ENCODE results near the gene ZSWIM5. TPM values are rescaled to one million over a fixed set of nuclear protein-coding genes. Genes with fewer than 3 reads are reported as not detected.

The ZSWIM5 gene
- total and polyA plus RNA-seq, 9 of the 15 experiments (the other 6 are each of a cell fraction or from before 2014, with no cell fraction given), result under 0.01 to 0.07 (median 0.03) TPM; not detected in 3

DNA sequence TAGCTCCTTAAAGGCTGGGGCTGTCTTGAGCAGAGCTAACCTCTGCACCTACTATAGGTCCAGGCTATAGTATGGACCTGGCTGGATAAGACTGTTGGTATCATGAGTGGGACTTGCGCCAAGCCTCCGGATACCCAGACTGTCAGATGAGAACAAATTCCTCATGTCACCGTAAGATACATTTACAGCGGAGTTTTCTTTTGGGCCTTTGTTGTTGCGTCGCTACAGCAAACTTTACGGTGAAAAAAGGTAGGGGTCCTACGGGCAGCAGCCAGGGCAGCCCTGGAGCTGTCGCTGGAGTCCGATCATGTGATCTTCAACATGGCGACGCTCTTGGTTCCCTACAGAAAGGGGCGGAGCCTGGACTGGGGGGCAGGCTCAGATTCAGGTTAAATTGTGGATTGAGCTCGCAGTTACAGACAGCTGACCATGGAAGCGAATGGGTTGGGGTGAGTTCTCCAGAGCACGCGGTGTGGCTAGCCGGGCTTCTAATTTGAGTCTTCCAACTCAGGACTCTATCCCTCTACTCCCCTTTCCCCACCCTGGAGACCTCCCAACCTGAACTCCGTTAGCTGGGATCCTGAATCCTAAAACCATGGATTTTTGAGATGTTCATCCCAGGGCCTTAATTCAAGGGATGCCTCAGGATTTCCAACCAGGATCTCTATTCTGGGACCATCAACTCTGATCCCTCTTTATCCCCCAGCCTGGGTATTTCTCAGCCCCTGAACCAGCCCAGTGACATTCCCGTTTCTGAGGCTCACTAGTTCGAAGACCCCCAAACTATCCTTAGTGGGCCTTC lies 194.4 kb downstream of the ZSWIM5 start, which contains the start of gene UROD (continued):
- TF ChIP-seq, protein P1, sequence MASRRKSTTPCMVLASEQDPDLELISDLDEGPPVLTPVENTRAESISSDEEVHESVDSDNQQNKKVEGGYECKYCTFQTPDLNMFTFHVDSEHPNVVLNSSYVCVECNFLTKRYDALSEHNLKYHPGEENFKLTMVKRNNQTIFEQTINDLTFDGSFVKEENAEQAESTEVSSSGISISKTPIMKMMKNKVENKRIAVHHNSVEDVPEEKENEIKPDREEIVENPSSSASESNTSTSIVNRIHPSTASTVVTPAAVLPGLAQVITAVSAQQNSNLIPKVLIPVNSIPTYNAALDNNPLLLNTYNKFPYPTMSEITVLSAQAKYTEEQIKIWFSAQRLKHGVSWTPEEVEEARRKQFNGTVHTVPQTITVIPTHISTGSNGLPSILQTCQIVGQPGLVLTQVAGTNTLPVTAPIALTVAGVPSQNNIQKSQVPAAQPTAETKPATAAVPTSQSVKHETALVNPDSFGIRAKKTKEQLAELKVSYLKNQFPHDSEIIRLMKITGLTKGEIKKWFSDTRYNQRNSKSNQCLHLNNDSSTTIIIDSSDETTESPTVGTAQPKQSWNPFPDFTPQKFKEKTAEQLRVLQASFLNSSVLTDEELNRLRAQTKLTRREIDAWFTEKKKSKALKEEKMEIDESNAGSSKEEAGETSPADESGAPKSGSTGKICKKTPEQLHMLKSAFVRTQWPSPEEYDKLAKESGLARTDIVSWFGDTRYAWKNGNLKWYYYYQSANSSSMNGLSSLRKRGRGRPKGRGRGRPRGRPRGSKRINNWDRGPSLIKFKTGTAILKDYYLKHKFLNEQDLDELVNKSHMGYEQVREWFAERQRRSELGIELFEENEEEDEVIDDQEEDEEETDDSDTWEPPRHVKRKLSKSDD (conservative IDR thresholded peaks at IDR 0.05; ENCODE audit: low read length), result peak; percentile 93; the same call in 1 of the 2 replicates
- TF ChIP-seq, protein P2, sequence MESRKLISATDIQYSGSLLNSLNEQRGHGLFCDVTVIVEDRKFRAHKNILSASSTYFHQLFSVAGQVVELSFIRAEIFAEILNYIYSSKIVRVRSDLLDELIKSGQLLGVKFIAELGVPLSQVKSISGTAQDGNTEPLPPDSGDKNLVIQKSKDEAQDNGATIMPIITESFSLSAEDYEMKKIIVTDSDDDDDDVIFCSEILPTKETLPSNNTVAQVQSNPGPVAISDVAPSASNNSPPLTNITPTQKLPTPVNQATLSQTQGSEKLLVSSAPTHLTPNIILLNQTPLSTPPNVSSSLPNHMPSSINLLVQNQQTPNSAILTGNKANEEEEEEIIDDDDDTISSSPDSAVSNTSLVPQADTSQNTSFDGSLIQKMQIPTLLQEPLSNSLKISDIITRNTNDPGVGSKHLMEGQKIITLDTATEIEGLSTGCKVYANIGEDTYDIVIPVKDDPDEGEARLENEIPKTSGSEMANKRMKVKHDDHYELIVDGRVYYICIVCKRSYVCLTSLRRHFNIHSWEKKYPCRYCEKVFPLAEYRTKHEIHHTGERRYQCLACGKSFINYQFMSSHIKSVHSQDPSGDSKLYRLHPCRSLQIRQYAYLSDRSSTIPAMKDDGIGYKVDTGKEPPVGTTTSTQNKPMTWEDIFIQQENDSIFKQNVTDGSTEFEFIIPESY (CRISPR knock-in tag; IDR thresholded peaks at IDR 0.05), result no peak
- TF ChIP-seq ZC3H4 (CRISPR knock-in tag; IDR thresholded peaks at IDR 0.05; ENCODE audit: borderline replicate concordance) (no peak), POLR2H (tag; IDR thresholded peaks at IDR 0.05; ENCODE audit: low read depth) (peak; percentile 97), CBFB (CRISPR knock-in tag; IDR thresholded peaks at IDR 0.05) (no peak), SMAD4 (CRISPR knock-in tag; conservative IDR thresholded peaks at IDR 0.05) (no peak), KLF10 (CRISPR knock-in tag; IDR thresholded peaks at IDR 0.05) (no peak), ZNF133 (CRISPR knock-in tag; IDR thresholded peaks at IDR 0.05) (no peak), FOXJ3 (CRISPR knock-in tag; IDR thresholded peaks at IDR 0.05) (no peak), CHD4 (IDR thresholded peaks at IDR 0.05; ENCODE audit: insufficient read depth, insufficient replicate concordance, low read depth, low read length, poor library complexity, severe bottlenecking) (peak; percentile 81), EGR1 (conservative IDR thresholded peaks at IDR 0.05) (no peak), NCOA4 (IDR thresholded peaks at IDR 0.05; ENCODE audit: partially characterized antibody) (no peak), JUND (IDR thresholded peaks at IDR 0.05; ENCODE audit: borderline replicate concordance, low read depth, low read length) (peak; percentile 77), JUND (tag; IDR thresholded peaks at IDR 0.05; ENCODE audit: borderline replicate concordance, low read depth, low read length) (peak; percentile 73; the same call in 2 of the 3 replicates), KAT7 (CRISPR knock-in tag; IDR thresholded peaks at IDR 0.05; ENCODE audit: borderline replicate concordance) (0 out of 2 replicates have a peak, but pooled peaks have one; percentile 34), DIDO1 (tag; IDR thresholded peaks at IDR 0.05; ENCODE audit: low read depth) (no peak; the same call in 1 of the 2 replicates), POLR2A (conservative IDR thresholded peaks at IDR 0.05) (peak; percentile 98), SRSF1 (IDR thresholded peaks at IDR 0.05; ENCODE audit: low read depth, low read length) (no peak), C11orf30 (IDR thresholded peaks at IDR 0.05; ENCODE audit: low read depth) (peak; percentile 85)
- TF ChIP-seq, protein P3, sequence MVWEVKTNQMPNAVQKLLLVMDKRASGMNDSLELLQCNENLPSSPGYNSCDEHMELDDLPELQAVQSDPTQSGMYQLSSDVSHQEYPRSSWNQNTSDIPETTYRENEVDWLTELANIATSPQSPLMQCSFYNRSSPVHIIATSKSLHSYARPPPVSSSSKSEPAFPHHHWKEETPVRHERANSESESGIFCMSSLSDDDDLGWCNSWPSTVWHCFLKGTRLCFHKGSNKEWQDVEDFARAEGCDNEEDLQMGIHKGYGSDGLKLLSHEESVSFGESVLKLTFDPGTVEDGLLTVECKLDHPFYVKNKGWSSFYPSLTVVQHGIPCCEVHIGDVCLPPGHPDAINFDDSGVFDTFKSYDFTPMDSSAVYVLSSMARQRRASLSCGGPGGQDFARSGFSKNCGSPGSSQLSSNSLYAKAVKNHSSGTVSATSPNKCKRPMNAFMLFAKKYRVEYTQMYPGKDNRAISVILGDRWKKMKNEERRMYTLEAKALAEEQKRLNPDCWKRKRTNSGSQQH (CRISPR knock-in tag; IDR thresholded peaks at IDR 0.05), result peak; percentile 57; the same call in 1 of the 2 replicates
